ENCODE results near the gene UHRF1. TPM values are rescaled to one million over a fixed set of nuclear protein-coding genes. Genes with fewer than 3 reads are reported as not detected.

The UHRF1 gene
- total and polyA plus RNA-seq, 3 donors from 2014 or later = 9.3 to 11.7 (median 10.0) TPM

- H3K27me3 ChIP-seq = no peaks in the 10 kb centered on the region
- peaks cover 8% of the 10 kb centered on the region for H3K4me1 ChIP-seq
- peak overlapping the region in 1 of 2 donors; percentile 18 for H3K27ac ChIP-seq
- no peak for DNase-seq
- H3K9me3 ChIP-seq = no peaks in the 10 kb centered on the region
- no peak for TF ChIP-seq POLR2A (IDR thresholded peaks at IDR 0.05)
- no peak for TF ChIP-seq CTCF (IDR thresholded peaks at IDR 0.05)
- intact Hi-C loops (cut with DNase I; ENCODE audit: low total_unique reads) = no loop called here
- WGBS, 2 donors = 75 to 82% methylated on average over 21 to 22 of the region's 22 CpGs
- no peak overlapping the region for H3K4me3 ChIP-seq
- no peaks in the 10 kb centered on the region for H3K36me3 ChIP-seq (ENCODE audit: low read depth, missing control alignments)
Measured at GRCh38 chr19:4922530-4923275, 13.4 kb downstream of the UHRF1 start.

GRCh38 chr19:4923276-4923747, 14.0 kb downstream of the UHRF1 start:
- Histone ChIP-seq H3K4me3 (no peak overlapping the region), H3K27ac (peak overlapping the region in 1 of 2 donors; percentile 18), H3K27me3 (no peaks in the 10 kb centered on the region), H3K36me3 (ENCODE audit: low read depth, missing control alignments) (no peaks in the 10 kb centered on the region), H3K4me1 (peaks cover 8% of the 10 kb centered on the region), H3K9me3 (no peaks in the 10 kb centered on the region)
- intact Hi-C loops (cut with DNase I; ENCODE audit: low total_unique reads) = no loop called here
- WGBS, 2 donors = 61 to 74% methylated on average over 12 to 21 of the region's 21 CpGs
- no peak for TF ChIP-seq POLR2A (IDR thresholded peaks at IDR 0.05)
- no peak for TF ChIP-seq CTCF (IDR thresholded peaks at IDR 0.05)
- no peak for DNase-seq

GRCh38 chr19:4929186-4929585, 19.9 kb downstream of the UHRF1 start:
- Histone ChIP-seq H3K36me3 (ENCODE audit: low read depth, missing control alignments) (no peaks in the 10 kb centered on the region), H3K4me1 (peaks cover 8% of the 10 kb centered on the region), H3K9me3 (no peaks in the 10 kb centered on the region), H3K27ac (no peak overlapping the region), H3K4me3 (no peak overlapping the region), H3K27me3 (no peaks in the 10 kb centered on the region)
- intact Hi-C loops (cut with DNase I; ENCODE audit: low total_unique reads) = no loop called here
- WGBS, 2 donors = 92 to 94% methylated on average over 2 to 22 of the region's 22 CpGs
- TF ChIP-seq CTCF (IDR thresholded peaks at IDR 0.05) = no peak
- DNase-seq = no peak

- intact Hi-C loops (cut with DNase I; ENCODE audit: low total_unique reads) = no loop called here
- Histone ChIP-seq H3K4me3 (no peak overlapping the region), H3K27ac (no peak overlapping the region), H3K36me3 (ENCODE audit: low read depth, missing control alignments) (no peaks in the 10 kb centered on the region), H3K4me1 (peaks cover 8% of the 10 kb centered on the region), H3K27me3 (no peaks in the 10 kb centered on the region), H3K9me3 (no peaks in the 10 kb centered on the region)
- no peak for DNase-seq
- no peak for TF ChIP-seq CTCF (IDR thresholded peaks at IDR 0.05)
- TF ChIP-seq POLR2A (IDR thresholded peaks at IDR 0.05) = no peak
- WGBS, 2 donors = 84 to 91% methylated on average over 24 to 28 of the region's 28 CpGs
Measured at GRCh38 chr19:4930664-4931063, 21.4 kb downstream of the UHRF1 start.

- Histone ChIP-seq H3K36me3 (ENCODE audit: low read depth, missing control alignments) (no peaks in the 10 kb centered on the region), H3K4me3 (no peak overlapping the region), H3K27me3 (no peaks in the 10 kb centered on the region), H3K27ac (peak overlapping the region in 1 of 2 donors; percentile 67), H3K9me3 (no peaks in the 10 kb centered on the region), H3K4me1 (peaks cover 3% of the 10 kb centered on the region)
- intact Hi-C loops (cut with DNase I; ENCODE audit: low total_unique reads) = no loop called here
- WGBS, 2 donors = 95% methylated on average over 29 to 32 of the region's 32 CpGs
- no peak for TF ChIP-seq CTCF (IDR thresholded peaks at IDR 0.05)
- TF ChIP-seq POLR2A (IDR thresholded peaks at IDR 0.05) = no peak
- DNase-seq = no peak
Measured at GRCh38 chr19:4932711-4933110, 23.4 kb downstream of the UHRF1 start.
